CD4-positive, alpha-beta T cell (primary cell): ENCODE measurements around the gene EPG5. TPM values are rescaled to one million over a fixed set of nuclear protein-coding genes. Genes with fewer than 3 reads are reported as not detected.

Experiments
- ATAC-seq: fragments of 200-7000 bp; cut with Tn5 transposase; one replicate; pipeline ENCODE4 v1.10.0; 2022; ENCODE audit warnings: mild to moderate bottlenecking; ENCODE audit not compliant: poor library complexity
- CTCF ChIA-PET: fragments of 350-600 bp; sonication (Branson Sonifier 250); formaldehyde crosslinking; loops from one replicate; lab custom pipeline; 2021; ENCODE audit warnings: antibody characterized with exemption, inconsistent platforms; lab: Charles Lee
- POLR2A ChIA-PET: fragments of 350-600 bp; sonication (Branson Sonifier 250); formaldehyde crosslinking; loops from one replicate; lab custom pipeline; 2021; ENCODE audit warnings: antibody characterized with exemption, inconsistent platforms; lab: Charles Lee
- DNase-seq, 14 experiments: peaks; one replicate each; pipeline ENCODE4 v3.0.0-alpha.2; 2013 to 2020; ENCODE audit warnings: mixed read lengths in 2 of 14
- H3K27ac ChIP-seq, 2 donors: one replicate each; pipeline versions ENCODE4 v1.5.1 to v1.7.0; 2013; ENCODE audit warnings: low read length in 2 of 2, low read depth in 1 of 2, mild to moderate bottlenecking in 1 of 2
- H3K27me3 ChIP-seq, 2 experiments: 1 replicate in 1 of 2; 2 replicates in 1 of 2; pipeline versions ENCODE4 v1.6.1 to v1.7.0; 2013; ENCODE audit warnings: low read length in 2 of 2, control low read depth in 1 of 2, mild to moderate bottlenecking in 1 of 2, moderate library complexity in 1 of 2; ENCODE audit not compliant: insufficient read depth in 2 of 2, control insufficient read depth in 1 of 2
- H3K36me3 ChIP-seq: one replicate; pipeline ENCODE4 v1.6.1; 2013; ENCODE audit warnings: low read length, control low read depth; ENCODE audit not compliant: insufficient read depth
- H3K4me1 ChIP-seq: one replicate; pipeline ENCODE4 v1.6.1; 2013; ENCODE audit warnings: low read length, control low read depth; ENCODE audit not compliant: insufficient read depth
- H3K4me3 ChIP-seq: one replicate; pipeline ENCODE4 v1.5.1; 2013; ENCODE audit warnings: mild to moderate bottlenecking, low read length, moderate library complexity
- H3K9me3 ChIP-seq, 2 experiments: 1 replicate in 1 of 2; 2 replicates in 1 of 2; pipeline versions ENCODE4 v1.6.1 to v1.7.0; 2013; ENCODE audit warnings: low read length in 2 of 2, mild to moderate bottlenecking in 2 of 2, control low read depth in 1 of 2, moderate library complexity in 1 of 2; ENCODE audit not compliant: control insufficient read depth in 1 of 2, insufficient read depth in 1 of 2
- H3K27ac Mint-ChIP-seq: one replicate; pipeline ENCODE4 v1.8.0; 2020; ENCODE audit warnings: mixed read lengths
- H3K27me3 Mint-ChIP-seq: one replicate; pipeline ENCODE4 v1.8.0; 2021; ENCODE audit warnings: mixed read lengths
- H3K36me3 Mint-ChIP-seq: one replicate; pipeline ENCODE4 v1.8.0; 2021; ENCODE audit warnings: low read depth, mixed read lengths
- H3K4me1 Mint-ChIP-seq: one replicate; pipeline ENCODE4 v1.8.0; 2021; ENCODE audit warnings: low read depth, mixed read lengths
- H3K4me3 Mint-ChIP-seq: one replicate; pipeline ENCODE4 v1.8.0; 2020; ENCODE audit warnings: mild to moderate bottlenecking, mixed read lengths
- H3K9me3 Mint-ChIP-seq: one replicate; pipeline ENCODE4 v1.8.0; 2020; ENCODE audit warnings: mixed read lengths
- CTCF ChIP-seq: fragments of 200-600 bp; IDR thresholded peaks from one replicate; pipeline ENCODE4 v1.8.0; 2022; ENCODE audit warnings: antibody characterized with exemption, mild to moderate bottlenecking
- intact Hi-C, 2 experiments: fragments of 100-400 bp; cut with DNase I in 1 of 2; cut with micrococcal nuclease in 1 of 2; formaldehyde crosslinking; loops; one replicate each; pipeline versions ENCODE4 v1.15.1 to v1.9.0; 2023 to 2025; cut with DNase I, micrococcal nuclease
- total RNA-seq, 174 experiments: library from RNA in 2 of 174; stranded (reverse) in 2 of 174; gene quantifications; one replicate each; pipeline ENCODE4 v1.2.3 and lab custom pipeline; 2021 to 2026

EPG5 gene
- total RNA-seq, 2 experiments from 2014 or later = 25.3 to 26.9 TPM

- intact Hi-C loops = no loop called here
- Histone ChIP-seq H3K4me3 (no peak overlapping the region), H3K36me3 (no peaks in the 10 kb centered on the region), H3K27me3 (no peaks in the 10 kb centered on the region), H3K27ac (no peak overlapping the region), H3K4me1 (peaks cover 29% of the 10 kb centered on the region), H3K9me3 (no peaks in the 10 kb centered on the region)
- ChIA-PET CTCF (no interaction called here), POLR2A (no interaction called here)
- H3K27me3 Mint-ChIP-seq = peaks cover 18% of the 10 kb centered on the region
- no peaks in the 10 kb centered on the region for H3K9me3 Mint-ChIP-seq
- H3K4me3 Mint-ChIP-seq = no peak overlapping the region
- H3K4me1 Mint-ChIP-seq = peaks cover 28% of the 10 kb centered on the region
- no peaks in the 10 kb centered on the region for H3K36me3 Mint-ChIP-seq
- ATAC-seq (no peak), DNase-seq (no peak)
- no peak for TF ChIP-seq CTCF
- H3K27ac Mint-ChIP-seq = no peak overlapping the region
These were observed 141.0 kb downstream of the EPG5 start for GRCh38 chr18:45826084-45826483.

- Histone ChIP-seq H3K4me3 (no peak within 1 kb of the TSS), H3K27ac (no peak within 1 kb of the TSS), H3K36me3 (no peaks in the 10 kb centered on the region), H3K9me3 (no peaks in the 10 kb centered on the region), H3K4me1 (peaks cover 29% of the 10 kb centered on the region), H3K27me3 (no peaks in the 10 kb centered on the region)
- H3K4me1 Mint-ChIP-seq = peaks cover 28% of the 10 kb centered on the region
- H3K27me3 Mint-ChIP-seq = peaks cover 23% of the 10 kb centered on the region
- intact Hi-C loops = no loop called here
- H3K27ac Mint-ChIP-seq = no peak within 1 kb of the TSS
- no peaks in the 10 kb centered on the region for H3K36me3 Mint-ChIP-seq
- no peak within 1 kb of the TSS for H3K4me3 Mint-ChIP-seq
- peak in 1 of 14 experiments; percentile 6 for DNase-seq
- no peak for ATAC-seq
- ChIA-PET CTCF (no interaction called here), POLR2A (no interaction called here)
- H3K9me3 Mint-ChIP-seq = no peaks in the 10 kb centered on the region
- TF ChIP-seq CTCF = no peak
These were observed 141.7 kb downstream of the EPG5 start, which contains the start of gene SIGLEC15 for GRCh38 chr18:45825258-45826044. SIGLEC15 (plus strand) TSS chr18:45825675; CDS start chr18:45825729, 54 bp downstream.

GRCh38 chr18:45821711-45822110 is 145.4 kb downstream of the EPG5 start:
- Histone ChIP-seq H3K4me3 (no peak overlapping the region), H3K9me3 (no peaks in the 10 kb centered on the region), H3K27ac (no peak overlapping the region), H3K27me3 (no peaks in the 10 kb centered on the region), H3K4me1 (peaks cover 16% of the 10 kb centered on the region), H3K36me3 (no peaks in the 10 kb centered on the region)
- H3K27me3 Mint-ChIP-seq = peaks cover 23% of the 10 kb centered on the region
- DNase-seq (no peak), ATAC-seq (no peak)
- no peaks in the 10 kb centered on the region for H3K36me3 Mint-ChIP-seq
- no peak overlapping the region for H3K4me3 Mint-ChIP-seq
- no peak for TF ChIP-seq CTCF
- peaks cover 17% of the 10 kb centered on the region for H3K4me1 Mint-ChIP-seq
- H3K9me3 Mint-ChIP-seq = no peaks in the 10 kb centered on the region
- ChIA-PET POLR2A (no interaction called here), CTCF (no interaction called here)
- intact Hi-C loops = no loop called here
- no peak overlapping the region for H3K27ac Mint-ChIP-seq
